ENCODE measurements around the gene STK35.

GRCh38 chr20:2118783-2119182, 17.2 kb downstream of the STK35 start:
- TF ChIP-seq GATA1 (IDR thresholded peaks at IDR 0.05; ENCODE audit: low read depth, low read length) (no peak), POLR2A (IDR thresholded peaks at IDR 0.05; ENCODE audit: low read length) (no peak)

Measured in erythroblast (primary cell).